Testis (tissue), 2 donors: ENCODE measurements around the gene DROSHA.

Experiments used
- POLR2A ChIP-seq: fragments of 450-650 bp; IDR thresholded peaks from one replicate; pipeline ENCODE4 v1.6.1; 2017; ENCODE audit warnings: antibody characterized with exemption, mild to moderate bottlenecking, moderate library complexity
- TF ChIP-seq, protein P1 (sequence below), 3 experiments: fragments of 450-650 bp in 2 of 3; fragments of 200-600 bp in 1 of 3; sonication (generic) in 1 of 3; IDR thresholded peaks; one replicate each; pipeline ENCODE4 v1.5.1; 2016 to 2019; ENCODE audit warnings: antibody characterized with exemption in 3 of 3, mild to moderate bottlenecking in 2 of 3, moderate library complexity in 1 of 3

DNA sequence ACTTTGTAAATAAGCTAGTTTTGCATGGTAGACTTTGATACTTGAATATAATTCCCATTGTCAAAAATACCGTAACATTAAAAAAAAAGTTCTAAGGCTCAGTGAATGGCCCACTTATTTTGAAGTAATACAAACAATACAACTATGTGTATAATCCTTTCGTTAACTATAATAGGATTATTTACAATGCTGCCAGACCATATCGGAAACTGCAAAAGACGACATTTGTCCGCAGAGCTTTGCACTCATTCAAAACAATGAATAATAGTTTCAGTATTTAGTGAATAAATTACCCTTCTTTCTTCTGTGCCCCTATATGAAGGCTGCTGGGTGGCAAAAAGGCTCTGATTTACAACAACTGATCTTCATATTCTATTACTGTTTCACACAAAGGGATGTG is 121.8 kb downstream of the DROSHA start:
- TF ChIP-seq, protein P1, sequence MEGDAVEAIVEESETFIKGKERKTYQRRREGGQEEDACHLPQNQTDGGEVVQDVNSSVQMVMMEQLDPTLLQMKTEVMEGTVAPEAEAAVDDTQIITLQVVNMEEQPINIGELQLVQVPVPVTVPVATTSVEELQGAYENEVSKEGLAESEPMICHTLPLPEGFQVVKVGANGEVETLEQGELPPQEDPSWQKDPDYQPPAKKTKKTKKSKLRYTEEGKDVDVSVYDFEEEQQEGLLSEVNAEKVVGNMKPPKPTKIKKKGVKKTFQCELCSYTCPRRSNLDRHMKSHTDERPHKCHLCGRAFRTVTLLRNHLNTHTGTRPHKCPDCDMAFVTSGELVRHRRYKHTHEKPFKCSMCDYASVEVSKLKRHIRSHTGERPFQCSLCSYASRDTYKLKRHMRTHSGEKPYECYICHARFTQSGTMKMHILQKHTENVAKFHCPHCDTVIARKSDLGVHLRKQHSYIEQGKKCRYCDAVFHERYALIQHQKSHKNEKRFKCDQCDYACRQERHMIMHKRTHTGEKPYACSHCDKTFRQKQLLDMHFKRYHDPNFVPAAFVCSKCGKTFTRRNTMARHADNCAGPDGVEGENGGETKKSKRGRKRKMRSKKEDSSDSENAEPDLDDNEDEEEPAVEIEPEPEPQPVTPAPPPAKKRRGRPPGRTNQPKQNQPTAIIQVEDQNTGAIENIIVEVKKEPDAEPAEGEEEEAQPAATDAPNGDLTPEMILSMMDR (IDR thresholded peaks at IDR 0.05), result no peak
- no peak for TF ChIP-seq POLR2A
